ENCODE measurements around the gene REG1A. TPM values are rescaled to one million over a fixed set of nuclear protein-coding genes. Genes with fewer than 3 reads are reported as not detected.

Gene REG1A
- total RNA-seq, 1 experiment from 2014 or later = 4.8 TPM

GRCh38 chr2:79125721-79125985, 5.4 kb downstream of the REG1A start:
- CTCF ChIA-PET = no interaction called here
- POLR2A ChIA-PET = no interaction called here
- Mint-ChIP-seq H3K27ac (no peak overlapping the region), H3K9me3 (no peaks in the 10 kb centered on the region), H3K4me1 (no peaks in the 10 kb centered on the region), H3K4me3 (no peak overlapping the region), H3K36me3 (no peaks in the 10 kb centered on the region), H3K27me3 (ENCODE audit: low read depth) (no peaks in the 10 kb centered on the region)
- DNase-seq (ENCODE audit: low spot score) (no peak), ATAC-seq (no peak)
- TF ChIP-seq TP53 (CRISPR knock-in tag; IDR thresholded peaks at IDR 0.05) (no peak), PREB (CRISPR knock-in tag; IDR thresholded peaks at IDR 0.05; ENCODE audit: borderline replicate concordance) (no peak), MAX (CRISPR knock-in tag; IDR thresholded peaks at IDR 0.05) (no peak), CDX4 (CRISPR knock-in tag; IDR thresholded peaks at IDR 0.05; ENCODE audit: borderline replicate concordance) (no peak), RELA (CRISPR knock-in tag; IDR thresholded peaks at IDR 0.05; ENCODE audit: borderline replicate concordance) (no peak), KAT7 (CRISPR knock-in tag; IDR thresholded peaks at IDR 0.05; ENCODE audit: borderline replicate concordance) (no peak), SMAD3 (CRISPR knock-in tag; IDR thresholded peaks at IDR 0.05; ENCODE audit: borderline replicate concordance) (no peak), NFYB (CRISPR knock-in tag; conservative IDR thresholded peaks at IDR 0.05; ENCODE audit: low read depth) (no peak), HMGA2 (CRISPR knock-in tag; IDR thresholded peaks at IDR 0.05) (no peak), STAT6 (CRISPR knock-in tag; conservative IDR thresholded peaks at IDR 0.05; ENCODE audit: low read depth) (no peak), MYBL2 (CRISPR knock-in tag; IDR thresholded peaks at IDR 0.05) (no peak), ATF1 (CRISPR knock-in tag; IDR thresholded peaks at IDR 0.05) (no peak), EMX1 (CRISPR knock-in tag; IDR thresholded peaks at IDR 0.05) (no peak), E2F4 (CRISPR knock-in tag; IDR thresholded peaks at IDR 0.05; ENCODE audit: borderline replicate concordance, low read depth) (no peak)

- no peak overlapping the region for H3K27ac Mint-ChIP-seq
- H3K36me3 Mint-ChIP-seq = no peaks in the 10 kb centered on the region
- no peak overlapping the region for H3K4me3 Mint-ChIP-seq
- H3K4me1 Mint-ChIP-seq = 0 out of 2 replicates have a peak, but pooled peaks cover 3% of the 10 kb centered on the region
- DNase-seq (ENCODE audit: low spot score) (no peak), ATAC-seq (no peak)
- no peaks in the 10 kb centered on the region for H3K27me3 Mint-ChIP-seq (ENCODE audit: low read depth)
- H3K9me3 Mint-ChIP-seq = no peaks in the 10 kb centered on the region
- ChIA-PET POLR2A (no interaction called here), CTCF (no interaction called here)
- TF ChIP-seq ZNF423 (CRISPR knock-in tag; IDR thresholded peaks at IDR 0.05) (no peak), ZNF416 (CRISPR knock-in tag; IDR thresholded peaks at IDR 0.05) (no peak), HMGA2 (CRISPR knock-in tag; IDR thresholded peaks at IDR 0.05) (peak; percentile 94)
Measured at GRCh38 chr2:79128406-79128805, 8.1 kb downstream of the REG1A start.

- 0 out of 2 replicates have a peak, but pooled peaks cover 3% of the 10 kb centered on the region for H3K4me1 Mint-ChIP-seq
- H3K4me3 Mint-ChIP-seq = no peak overlapping the region
- ATAC-seq = no peak
- H3K27ac Mint-ChIP-seq = no peak overlapping the region
- H3K36me3 Mint-ChIP-seq = no peaks in the 10 kb centered on the region
- CTCF ChIA-PET = no interaction called here
- no peaks in the 10 kb centered on the region for H3K9me3 Mint-ChIP-seq
- no peak for DNase-seq (ENCODE audit: low spot score)
- H3K27me3 Mint-ChIP-seq (ENCODE audit: low read depth) = no peaks in the 10 kb centered on the region
- POLR2A ChIA-PET = no interaction called here
- TF ChIP-seq CDX4 (CRISPR knock-in tag; IDR thresholded peaks at IDR 0.05; ENCODE audit: borderline replicate concordance) (no peak), ZNF121 (CRISPR knock-in tag; IDR thresholded peaks at IDR 0.05) (no peak), CBFB (CRISPR knock-in tag; IDR thresholded peaks at IDR 0.05; ENCODE audit: low read depth) (no peak), ZNF317 (CRISPR knock-in tag; IDR thresholded peaks at IDR 0.05; ENCODE audit: borderline replicate concordance, low read depth) (no peak), ZNF512 (CRISPR knock-in tag; IDR thresholded peaks at IDR 0.05; ENCODE audit: borderline replicate concordance) (no peak), ETV6 (CRISPR knock-in tag; IDR thresholded peaks at IDR 0.05) (no peak), FOXK1 (CRISPR knock-in tag; IDR thresholded peaks at IDR 0.05) (no peak), PRRX2 (CRISPR knock-in tag; IDR thresholded peaks at IDR 0.05) (no peak), CREB1 (CRISPR knock-in tag; IDR thresholded peaks at IDR 0.05) (no peak), JUN (CRISPR knock-in tag; IDR thresholded peaks at IDR 0.05) (no peak), TCF7 (CRISPR knock-in tag; IDR thresholded peaks at IDR 0.05; ENCODE audit: low read depth) (no peak), TEAD4 (CRISPR knock-in tag; IDR thresholded peaks at IDR 0.05) (no peak)
Measured at GRCh38 chr2:79129260-79129659, 9.0 kb downstream of the REG1A start.
